DMS53 (cell line): ENCODE results near the gene ABCA4.

Source experiments
- DNase-seq: peaks from one replicate; lab custom pipeline; 2025; lab: John Stamatoyannopoulos, UW

Gene ABCA4

DNA sequence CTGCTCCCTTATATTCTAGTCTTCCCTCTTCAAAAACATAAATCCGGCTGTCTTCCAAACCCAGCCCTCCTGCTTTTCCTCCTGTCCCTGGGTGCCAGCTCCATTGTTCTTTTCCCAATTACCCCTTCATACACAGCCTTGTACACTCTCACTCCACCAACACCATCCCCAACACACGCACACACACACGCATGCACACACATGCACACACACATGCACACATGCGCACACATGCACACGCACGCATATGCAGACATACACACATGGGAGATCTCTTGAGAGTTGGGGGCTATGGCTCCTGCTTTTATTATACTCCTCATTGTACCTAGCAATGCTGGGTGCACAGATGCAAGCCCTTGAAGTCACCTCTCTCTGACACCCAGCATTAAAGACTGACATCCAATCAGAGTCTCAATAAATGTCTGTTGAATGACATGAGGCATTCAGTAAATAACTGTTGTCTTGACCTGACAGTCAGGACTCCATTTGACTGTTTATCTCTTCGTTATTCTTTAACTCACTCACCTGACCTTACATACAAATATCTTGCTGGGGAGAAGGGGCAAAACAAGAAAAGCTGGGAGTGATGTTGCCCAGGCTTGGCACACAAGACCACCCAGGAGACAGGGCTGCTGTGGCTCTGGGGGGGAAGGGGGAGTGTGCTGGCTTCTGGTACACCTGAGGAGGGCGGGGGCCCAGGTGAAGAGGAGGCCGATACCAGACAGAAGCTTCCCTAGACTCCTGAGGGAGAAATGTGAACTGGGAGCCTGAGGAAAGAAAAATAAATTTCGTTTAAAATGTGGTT is 16.0 kb downstream of the ABCA4 start:
- DNase-seq: peak; percentile 58

DNA sequence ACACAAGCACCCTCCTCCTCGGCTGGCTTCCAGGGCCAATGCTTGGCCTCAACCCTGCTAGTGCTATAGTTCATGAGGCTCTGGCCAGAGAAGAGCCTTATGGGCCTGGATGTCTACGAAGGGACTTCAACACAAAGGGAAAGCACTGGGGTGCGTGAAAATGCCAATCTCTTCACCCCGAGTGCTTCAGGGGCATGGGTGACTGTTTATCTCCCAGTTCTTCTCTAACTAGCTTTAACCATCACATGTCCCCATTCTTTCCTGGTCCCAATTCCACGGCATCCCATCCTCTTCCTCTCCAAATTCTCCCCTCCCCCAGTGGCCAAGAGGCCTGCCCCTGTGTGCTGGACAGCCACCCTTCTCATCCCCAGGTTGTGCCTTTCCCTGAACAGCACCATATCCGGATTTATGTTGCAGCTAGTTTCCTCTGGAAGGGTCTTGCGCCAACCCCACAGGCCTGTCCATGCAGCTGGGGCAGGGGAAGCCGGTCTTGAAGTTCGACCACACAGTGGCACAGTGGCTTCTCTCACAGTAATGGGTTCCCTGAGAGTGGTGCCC is 16.7 kb downstream of the ABCA4 start:
- no peak for DNase-seq

DNA sequence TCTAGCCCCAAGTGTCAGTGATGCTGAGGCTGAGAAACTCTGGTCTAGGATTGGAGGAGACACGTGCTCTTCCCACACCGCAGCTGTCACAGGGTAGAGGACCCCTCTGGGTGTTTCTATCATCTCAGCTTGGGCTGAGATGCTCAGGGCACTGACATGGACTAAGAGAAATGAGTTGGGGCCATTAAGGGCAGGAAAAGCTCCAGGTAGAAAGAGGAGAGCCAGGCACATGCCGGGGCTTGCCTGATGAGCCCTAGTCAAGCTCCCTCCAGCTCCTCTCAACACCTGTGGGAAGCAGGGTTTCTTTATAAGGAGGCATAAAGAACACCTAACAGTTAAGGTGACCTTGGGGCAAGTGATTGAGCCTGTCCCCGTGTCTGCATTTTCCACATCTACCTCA is 17.3 kb downstream of the ABCA4 start:
- no peak for DNase-seq

DNA sequence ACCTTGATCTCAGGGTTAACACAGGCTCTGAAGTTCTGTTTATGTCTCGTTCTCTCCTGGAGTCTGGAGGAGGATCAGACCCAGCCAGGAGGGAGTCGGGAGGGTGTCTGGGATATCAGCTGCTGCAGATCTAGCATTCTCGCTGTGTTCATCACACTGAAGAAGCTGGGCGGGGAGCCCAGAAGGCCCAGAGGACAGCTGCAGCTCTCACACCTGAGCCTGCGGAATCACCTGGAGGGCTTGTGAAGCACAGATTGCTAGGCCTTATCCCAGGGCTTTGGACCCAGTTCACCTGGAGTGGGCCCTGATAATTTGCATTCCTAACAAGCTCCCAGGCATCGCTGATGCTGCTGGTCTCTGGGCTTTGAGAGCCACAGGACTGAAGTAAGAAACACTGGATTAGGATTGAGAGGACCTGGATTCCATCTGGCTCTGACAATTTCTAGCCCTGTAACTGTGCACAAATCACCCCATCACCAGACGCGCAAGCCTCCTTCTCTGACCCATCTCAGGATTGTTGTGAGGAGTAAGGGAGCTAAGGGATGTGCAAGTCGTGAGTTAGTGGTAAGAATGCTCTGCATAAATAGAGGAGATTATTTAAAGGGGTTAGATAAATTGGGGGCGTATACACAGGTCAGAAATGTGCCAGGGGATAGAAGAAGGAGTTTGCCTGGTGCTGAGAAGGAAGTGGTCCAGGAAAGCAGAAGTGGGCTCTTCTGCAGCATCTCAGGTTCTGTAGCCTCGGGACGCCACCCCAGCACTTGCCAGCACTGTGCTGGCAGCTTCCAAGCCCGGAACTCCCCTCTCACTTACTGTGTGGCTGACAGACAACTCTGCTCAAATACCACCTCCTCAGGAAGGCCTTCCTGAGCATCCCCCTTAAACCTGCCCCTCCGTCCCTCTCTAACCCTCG is 19.1 kb downstream of the ABCA4 start:
- DNase-seq: no peak

GRCh38 chr1:94100785-94101612 is 19.9 kb downstream of the ABCA4 start:
- no peak for DNase-seq

GRCh38 chr1:94100129-94100784 is 20.7 kb downstream of the ABCA4 start:
- DNase-seq: no peak

DNA sequence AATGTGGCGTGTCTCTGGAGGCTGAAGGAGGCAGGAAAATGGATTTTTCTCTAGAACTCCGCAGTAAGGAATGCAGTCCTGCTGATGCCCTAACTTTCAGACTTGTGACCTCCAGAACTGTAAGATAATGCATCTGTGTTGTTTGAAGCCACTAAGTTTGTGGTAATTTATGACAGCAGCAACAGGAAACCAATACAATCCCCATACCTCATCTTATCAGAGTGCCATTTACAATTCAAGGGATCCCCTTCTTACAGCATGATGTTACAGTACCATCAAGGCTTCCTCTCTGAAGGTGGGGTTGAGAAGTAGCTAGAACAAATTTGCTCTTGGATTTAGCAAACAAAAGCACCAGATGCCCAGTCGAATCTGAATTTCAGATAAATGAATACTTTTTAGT is 21.6 kb downstream of the ABCA4 start:
- DNase-seq: peak; percentile 66

DNA sequence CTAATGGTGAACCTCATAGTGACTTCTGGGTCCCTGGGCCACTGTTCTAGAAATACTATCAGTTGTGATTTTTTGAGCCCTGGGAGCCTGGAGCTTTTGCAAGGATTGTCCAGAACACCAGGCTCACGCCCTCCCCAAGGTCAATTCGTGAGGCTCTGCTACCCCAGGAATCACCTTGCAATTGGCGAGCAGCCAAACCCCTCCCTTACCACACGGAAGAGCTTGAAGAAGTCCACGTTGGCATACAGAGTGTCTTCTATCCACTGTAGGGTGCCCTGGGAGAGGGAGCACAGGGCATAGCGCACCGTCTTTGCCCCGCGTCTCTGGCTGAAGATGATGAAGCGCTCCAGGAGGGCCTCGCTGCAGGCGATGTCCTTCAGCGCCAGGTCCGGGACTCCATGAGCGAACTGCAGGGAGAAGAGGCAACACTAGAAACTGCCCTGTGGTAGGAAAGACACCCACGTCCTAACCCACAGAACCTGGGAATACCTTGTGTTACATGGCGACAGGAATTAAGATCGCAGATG is 22.3 kb downstream of the ABCA4 start:
- DNase-seq: peak; percentile 27

DNA sequence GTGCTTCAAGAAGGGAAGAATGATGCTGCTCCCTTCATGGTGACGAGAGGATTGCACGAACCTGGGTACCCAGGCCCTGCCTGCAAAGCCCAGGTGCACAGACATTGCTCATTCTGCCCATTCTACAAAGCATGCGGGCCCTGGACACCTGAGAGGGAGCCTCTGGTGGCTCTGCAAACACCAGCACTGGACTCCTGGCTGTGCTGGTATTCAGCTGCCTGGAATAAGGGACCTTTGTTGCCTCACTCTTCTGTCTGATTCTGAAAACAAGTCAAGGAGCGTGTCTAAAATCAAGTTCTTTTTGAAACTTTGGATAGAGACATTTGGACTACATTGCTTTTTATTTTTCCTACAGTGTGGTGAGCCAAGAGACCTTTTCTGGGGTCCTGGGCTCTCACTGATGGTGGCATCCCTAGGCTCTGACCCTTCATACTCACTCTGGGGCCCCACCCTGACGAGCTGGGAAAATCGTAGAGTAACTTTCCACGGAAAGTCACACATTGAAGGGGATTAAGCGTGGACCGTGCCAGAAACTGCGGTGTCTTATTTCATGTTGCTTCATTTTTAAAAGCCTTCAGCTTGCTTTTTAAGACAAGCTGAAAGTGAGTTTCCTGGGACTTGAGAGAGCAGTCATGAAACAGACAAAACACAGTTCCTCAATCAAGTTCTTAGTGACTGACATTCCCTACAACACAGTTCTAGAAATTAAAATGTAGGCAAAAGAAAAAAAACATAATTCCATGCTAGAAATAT is 24.0 kb downstream of the ABCA4 start:
- DNase-seq: no peak

GRCh38 chr1:94095744-94096469 is 25.0 kb downstream of the ABCA4 start:
- DNase-seq: no peak

- DNase-seq: no peak
Measured at GRCh38 chr1:94095112-94095637, 25.8 kb downstream of the ABCA4 start.

DNA sequence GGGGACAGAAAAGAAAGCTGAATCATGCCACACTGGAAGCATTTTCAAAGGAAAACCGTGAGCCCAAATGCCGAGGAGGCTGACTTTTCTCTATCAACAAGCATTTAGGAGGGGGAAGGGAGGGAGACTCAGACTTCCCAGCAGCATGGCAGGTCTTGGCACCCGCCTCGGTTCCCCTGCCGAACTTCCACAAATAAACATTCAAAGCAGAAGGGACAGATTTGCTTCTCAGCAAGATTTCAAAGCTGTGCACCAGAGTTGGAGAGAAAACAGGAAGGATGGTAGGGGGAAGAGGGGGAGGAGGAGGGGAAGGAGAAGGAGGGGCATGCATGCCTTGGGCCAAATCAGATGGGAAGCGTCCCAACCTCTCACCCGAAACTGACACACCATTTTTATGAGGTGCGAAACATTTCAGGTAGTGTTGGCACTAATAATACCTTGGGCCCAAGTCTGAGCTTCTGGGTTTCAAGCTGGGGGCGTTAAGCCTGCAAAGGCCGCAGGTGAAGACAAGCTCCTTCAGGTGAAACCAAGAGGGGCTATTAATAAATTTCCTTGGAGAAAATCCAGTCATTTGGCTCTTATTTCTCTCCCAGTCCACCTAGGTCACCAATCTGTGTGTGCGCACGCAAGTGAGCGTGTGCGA is 26.4 kb downstream of the ABCA4 start:
- no peak for DNase-seq

GRCh38 chr1:94093996-94094395 is 27.0 kb downstream of the ABCA4 start:
- DNase-seq: no peak

GRCh38 chr1:94093396-94093795 is 27.6 kb downstream of the ABCA4 start:
- no peak for DNase-seq

GRCh38 chr1:94092210-94092613 is 28.7 kb downstream of the ABCA4 start:
- DNase-seq: peak; percentile 66

DNA sequence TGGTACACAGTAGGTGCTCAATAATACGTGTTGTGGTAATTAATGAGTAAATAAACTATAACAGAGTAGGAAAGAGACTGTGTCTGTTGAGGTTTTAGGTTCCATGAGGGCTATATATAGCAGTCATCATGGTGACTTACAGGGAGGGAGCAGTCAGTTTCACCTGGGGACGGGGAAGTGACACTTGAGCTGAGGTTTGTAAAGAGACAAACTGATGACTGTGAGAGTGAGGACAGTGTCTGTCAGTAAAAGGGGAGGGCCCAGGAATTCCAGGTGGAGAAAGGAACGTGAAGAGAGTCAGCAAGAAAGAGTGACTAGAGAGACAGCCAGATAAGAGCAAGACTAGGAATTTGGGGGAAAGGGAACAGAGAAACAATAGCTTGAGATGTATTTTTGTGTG is 30.2 kb downstream of the ABCA4 start:
- DNase-seq: peak; percentile 68

- DNase-seq: no peak
Measured at GRCh38 chr1:94087193-94087592, 33.8 kb downstream of the ABCA4 start.

DNA sequence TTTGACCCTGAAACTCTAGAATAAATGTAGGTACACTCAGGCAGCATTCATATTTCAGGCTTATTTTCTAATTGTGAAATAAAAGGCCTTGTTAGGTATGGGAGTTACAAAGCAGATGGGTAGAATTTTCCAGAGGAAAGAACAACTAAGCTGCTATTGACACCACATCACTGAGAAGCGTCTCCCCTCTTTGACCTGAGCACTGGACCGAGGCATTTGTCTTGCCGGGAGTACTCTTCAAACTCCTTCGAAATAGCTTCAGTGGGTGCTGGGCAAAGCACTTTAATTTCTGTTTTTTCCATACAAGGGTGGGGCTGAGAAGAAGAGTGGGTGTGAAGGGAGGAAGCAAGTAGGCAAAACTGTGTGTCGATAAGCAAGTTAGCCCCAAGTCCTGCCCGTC is 36.4 kb downstream of the ABCA4 start:
- no peak for DNase-seq

DNA sequence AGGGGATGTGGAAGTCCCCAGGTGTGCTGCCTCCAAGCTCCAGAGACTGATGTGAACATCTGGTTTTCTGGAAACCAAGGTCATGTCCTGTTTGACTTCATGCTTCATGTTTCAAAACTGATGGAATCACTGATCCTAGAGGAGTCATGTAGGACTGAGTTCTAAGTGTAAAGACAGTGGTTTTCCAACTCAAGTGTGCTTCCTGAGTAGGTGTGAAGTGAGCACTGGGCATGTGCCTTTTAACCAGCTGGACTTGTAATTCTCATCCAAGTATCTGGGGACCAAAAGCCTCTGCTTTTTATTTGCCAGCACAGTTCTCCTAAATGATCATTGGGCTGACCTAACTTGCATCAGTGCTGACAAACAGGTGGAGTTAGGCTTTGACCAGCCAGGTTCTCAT is 36.9 kb downstream of the ABCA4 start:
- DNase-seq: no peak
